Astrocyte (in vitro differentiated cells and primary cell): ENCODE measurements around the gene CREB3L1. TPM values are rescaled to one million over a fixed set of nuclear protein-coding genes. Genes with fewer than 3 reads are reported as not detected.
A peak's percentile ranks its signal among the peaks of the same experiment; 100 is the strongest.

Source experiments
- DNase-seq: peaks from one replicate; pipeline ENCODE4 v3.0.0-alpha.2; 2010; ENCODE audit warnings: low read depth
- FAIRE-seq: peaks from 2 replicates; lab custom pipeline; 2011; peaks lifted over from hg19 to GRCh38; lab: Jason Lieb, UNC
- H2AFZ ChIP-seq: 2 replicates; pipeline ENCODE4 v1.6.0; 2012; ENCODE audit warnings: low read depth, low read length, inconsistent platforms
- H3K27ac ChIP-seq: 2 replicates; pipeline ENCODE4 v1.5.1; 2011; ENCODE audit warnings: low read depth, low read length, inconsistent platforms
- H3K27me3 ChIP-seq: 2 replicates; pipeline ENCODE4 v1.6.0; 2011; ENCODE audit warnings: low read length, inconsistent platforms; ENCODE audit not compliant: insufficient read depth
- H3K36me3 ChIP-seq: 2 replicates; pipeline ENCODE4 v1.5.1; 2011; ENCODE audit warnings: low read length, inconsistent platforms; ENCODE audit not compliant: insufficient read depth
- H3K4me1 ChIP-seq: 2 replicates; pipeline ENCODE4 v1.5.1; 2011; ENCODE audit warnings: low read length, inconsistent platforms; ENCODE audit not compliant: insufficient read depth
- H3K4me2 ChIP-seq: 2 replicates; pipeline ENCODE4 v1.6.0; 2012; ENCODE audit warnings: low read length, inconsistent platforms
- H3K4me3 ChIP-seq: 2 replicates; pipeline ENCODE4 v1.5.1; 2011; ENCODE audit warnings: low read depth, mild to moderate bottlenecking, low read length, inconsistent platforms; ENCODE audit not compliant: insufficient read depth
- H3K79me2 ChIP-seq: 2 replicates; pipeline ENCODE4 v1.6.0; 2012; ENCODE audit warnings: mild to moderate bottlenecking, low read length, inconsistent platforms; ENCODE audit not compliant: insufficient read depth
- H3K9ac ChIP-seq: 2 replicates; pipeline ENCODE4 v1.6.0; 2012; ENCODE audit warnings: mild to moderate bottlenecking, low read length, inconsistent platforms
- H3K9me3 ChIP-seq: 2 replicates; pipeline ENCODE4 v1.5.1; 2012; ENCODE audit warnings: low read depth, mild to moderate bottlenecking, low read length, inconsistent platforms; ENCODE audit not compliant: insufficient read depth
- H4K20me1 ChIP-seq: 2 replicates; pipeline ENCODE4 v1.6.0; 2012; ENCODE audit warnings: low read length, inconsistent platforms; ENCODE audit not compliant: insufficient read depth
- H3K27ac Mint-ChIP-seq: one replicate; pipeline ENCODE4 v1.8.0; 2021; ENCODE audit warnings: mild to moderate bottlenecking, mixed read lengths; ENCODE audit not compliant: unreplicated experiment
- H3K27me3 Mint-ChIP-seq: one replicate; pipeline ENCODE4 v1.8.0; 2021; ENCODE audit warnings: low read depth, mixed read lengths; ENCODE audit not compliant: unreplicated experiment
- H3K36me3 Mint-ChIP-seq: one replicate; pipeline ENCODE4 v1.8.0; 2021; ENCODE audit warnings: low read depth, mixed read lengths; ENCODE audit not compliant: unreplicated experiment
- H3K4me1 Mint-ChIP-seq: one replicate; pipeline ENCODE4 v1.8.0; 2021; ENCODE audit warnings: low read depth, mixed read lengths; ENCODE audit not compliant: unreplicated experiment
- H3K4me3 Mint-ChIP-seq: one replicate; pipeline ENCODE4 v1.8.0; 2021; ENCODE audit warnings: mild to moderate bottlenecking, moderate library complexity, mixed read lengths; ENCODE audit not compliant: unreplicated experiment
- H3K9me3 Mint-ChIP-seq: one replicate; pipeline ENCODE4 v1.8.0; 2021; ENCODE audit warnings: mild to moderate bottlenecking, mixed read lengths; ENCODE audit not compliant: unreplicated experiment
- EZH2 ChIP-seq: IDR thresholded peaks from 2 replicates; pipeline ENCODE4 v1.6.1; 2012; ENCODE audit warnings: mild to moderate bottlenecking, low read length, inconsistent platforms; ENCODE audit not compliant: insufficient read depth
- total RNA-seq: library from RNA; stranded (reverse); gene quantifications from 2 replicates; pipeline ENCODE4 v1.2.1, GENCODE V29; 2021
- TF ChIP-seq, protein P1 (sequence below): IDR thresholded peaks from 2 replicates; pipeline ENCODE4 v1.5.1; 2011; ENCODE audit warnings: low read depth, mild to moderate bottlenecking, inconsistent platforms, low read length, moderate library complexity; ENCODE audit not compliant: insufficient read depth

CREB3L1 gene
- total RNA-seq, 1 donor from 2014 or later, result 324 TPM

DNA sequence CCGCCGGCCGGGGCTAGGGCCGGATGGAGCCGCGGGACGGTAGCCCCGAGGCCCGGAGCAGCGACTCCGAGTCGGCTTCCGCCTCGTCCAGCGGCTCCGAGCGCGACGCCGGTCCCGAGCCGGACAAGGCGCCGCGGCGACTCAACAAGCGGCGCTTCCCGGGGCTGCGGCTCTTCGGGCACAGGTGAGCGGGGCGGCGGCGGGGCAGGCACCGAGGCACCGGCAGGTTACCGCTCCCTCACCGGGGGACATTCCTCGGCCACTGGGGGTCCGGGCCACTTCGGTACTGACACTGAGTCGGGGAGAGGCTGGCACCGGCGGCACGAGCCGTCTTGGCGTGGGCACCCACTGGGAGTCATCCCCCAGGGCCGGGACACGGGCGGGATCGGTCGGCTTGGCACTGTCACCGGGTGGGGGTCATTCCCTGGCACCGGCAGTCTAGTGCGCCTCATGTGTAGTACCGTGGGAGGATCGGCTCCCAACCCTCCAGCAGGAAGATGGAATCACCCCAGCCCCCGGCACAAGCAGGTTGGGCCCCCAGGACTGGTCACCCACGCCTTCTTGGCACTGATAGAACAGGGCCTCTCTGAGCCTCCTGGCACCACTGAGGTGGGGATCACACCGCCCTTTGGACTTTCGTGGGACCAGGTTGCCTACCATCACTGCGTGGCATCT is 70.3 kb downstream of the CREB3L1 start:
- TF ChIP-seq EZH2, result no peak
- TF ChIP-seq, protein P1, sequence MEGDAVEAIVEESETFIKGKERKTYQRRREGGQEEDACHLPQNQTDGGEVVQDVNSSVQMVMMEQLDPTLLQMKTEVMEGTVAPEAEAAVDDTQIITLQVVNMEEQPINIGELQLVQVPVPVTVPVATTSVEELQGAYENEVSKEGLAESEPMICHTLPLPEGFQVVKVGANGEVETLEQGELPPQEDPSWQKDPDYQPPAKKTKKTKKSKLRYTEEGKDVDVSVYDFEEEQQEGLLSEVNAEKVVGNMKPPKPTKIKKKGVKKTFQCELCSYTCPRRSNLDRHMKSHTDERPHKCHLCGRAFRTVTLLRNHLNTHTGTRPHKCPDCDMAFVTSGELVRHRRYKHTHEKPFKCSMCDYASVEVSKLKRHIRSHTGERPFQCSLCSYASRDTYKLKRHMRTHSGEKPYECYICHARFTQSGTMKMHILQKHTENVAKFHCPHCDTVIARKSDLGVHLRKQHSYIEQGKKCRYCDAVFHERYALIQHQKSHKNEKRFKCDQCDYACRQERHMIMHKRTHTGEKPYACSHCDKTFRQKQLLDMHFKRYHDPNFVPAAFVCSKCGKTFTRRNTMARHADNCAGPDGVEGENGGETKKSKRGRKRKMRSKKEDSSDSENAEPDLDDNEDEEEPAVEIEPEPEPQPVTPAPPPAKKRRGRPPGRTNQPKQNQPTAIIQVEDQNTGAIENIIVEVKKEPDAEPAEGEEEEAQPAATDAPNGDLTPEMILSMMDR, result no peak
- FAIRE-seq (no peak), DNase-seq (no peak)
- peaks cover 47% of the 10 kb centered on the region for H4K20me1 ChIP-seq
- H3K36me3 Mint-ChIP-seq, result no peaks in the 10 kb centered on the region
- H3K27ac ChIP-seq, result peak overlapping the region; percentile 50
- H3K9me3 Mint-ChIP-seq, result no peaks in the 10 kb centered on the region
- H3K9me3 ChIP-seq, result no peaks in the 10 kb centered on the region
- no peaks in the 10 kb centered on the region for H3K36me3 ChIP-seq
- peak overlapping the region; percentile 50 for H3K27ac Mint-ChIP-seq
- H3K4me1 Mint-ChIP-seq, result peaks cover 27% of the 10 kb centered on the region
- H3K79me2 ChIP-seq, result peaks cover 51% of the 10 kb centered on the region
- peak overlapping the region; percentile 86 for H3K4me3 ChIP-seq
- H2AFZ ChIP-seq, result peak overlapping the region; percentile 56
- H3K27me3 ChIP-seq, result no peaks in the 10 kb centered on the region
- H3K4me2 ChIP-seq, result peak overlapping the region; percentile 98
- peak overlapping the region; percentile 85 for H3K9ac ChIP-seq
- H3K27me3 Mint-ChIP-seq, result no peaks in the 10 kb centered on the region
- H3K4me1 ChIP-seq, result peaks cover 19% of the 10 kb centered on the region
- H3K4me3 Mint-ChIP-seq, result peak overlapping the region; percentile 88

DNA sequence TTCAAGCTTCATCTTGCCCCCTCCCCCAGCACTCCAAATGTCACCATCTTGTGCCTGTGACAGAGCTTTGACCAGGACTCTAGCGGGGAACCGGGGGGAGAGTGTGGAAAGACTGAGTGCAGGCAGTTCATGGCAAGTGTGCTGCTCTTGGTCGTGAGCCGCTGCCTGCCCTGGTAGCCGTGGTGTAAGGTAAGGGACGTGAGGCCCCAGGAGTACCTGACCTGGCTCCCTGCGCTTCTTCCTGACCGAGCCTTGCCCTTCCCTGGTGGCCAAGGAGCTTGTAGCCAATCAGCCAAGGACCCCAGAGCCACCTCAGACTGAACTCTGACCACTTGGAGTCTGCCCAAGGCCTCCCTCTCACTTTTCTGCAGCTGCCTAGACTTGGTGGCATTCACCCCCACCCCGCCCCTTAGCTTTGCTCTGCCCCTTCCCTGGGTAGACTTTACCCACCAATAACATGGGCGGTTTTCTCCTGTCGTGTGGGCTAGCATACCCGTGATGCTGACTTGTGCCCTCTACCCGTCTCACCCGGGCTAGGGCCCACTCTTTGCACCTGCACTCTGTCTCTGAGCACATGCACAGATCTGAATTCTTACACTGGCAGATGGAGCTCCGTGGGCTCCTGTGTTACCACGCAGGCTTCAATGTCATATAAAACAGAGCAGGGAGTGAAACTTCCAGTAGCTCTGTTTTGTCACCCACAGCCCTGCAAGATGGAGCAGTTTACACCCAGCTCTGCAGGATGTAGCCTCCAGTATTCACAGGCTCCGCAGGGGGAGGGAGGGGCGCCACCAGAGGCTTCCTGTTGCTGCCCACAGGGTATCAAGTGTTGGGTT is 71.3 kb downstream of the CREB3L1 start:
- DNase-seq (no peak), FAIRE-seq (no peak)
- no peak for TF ChIP-seq EZH2
- TF ChIP-seq, protein P1, result no peak
- H3K9me3 ChIP-seq, result no peaks in the 10 kb centered on the region
- Mint-ChIP-seq H3K36me3 (no peaks in the 10 kb centered on the region), H3K27ac (peak overlapping the region; percentile 50), H3K9me3 (no peaks in the 10 kb centered on the region), H3K27me3 (no peaks in the 10 kb centered on the region), H3K4me3 (peak overlapping the region; percentile 88), H3K4me1 (peaks cover 21% of the 10 kb centered on the region)
- H3K4me3 ChIP-seq, result peak overlapping the region; percentile 86
- peaks cover 61% of the 10 kb centered on the region for H3K79me2 ChIP-seq
- H3K36me3 ChIP-seq, result no peaks in the 10 kb centered on the region
- no peak overlapping the region for H2AFZ ChIP-seq
- no peaks in the 10 kb centered on the region for H3K27me3 ChIP-seq
- peaks cover 56% of the 10 kb centered on the region for H4K20me1 ChIP-seq
- peak overlapping the region; percentile 98 for H3K4me2 ChIP-seq
- H3K4me1 ChIP-seq, result peaks cover 19% of the 10 kb centered on the region
- H3K27ac ChIP-seq, result no peak overlapping the region
- peak overlapping the region; percentile 85 for H3K9ac ChIP-seq
